Uterus (tissue), 4 donors: ENCODE data around the gene IDH3A. TPM values are rescaled to one million over a fixed set of nuclear protein-coding genes. Genes with fewer than 3 reads are reported as not detected.

Experiments
- DNase-seq, 2 donors: peaks; one replicate each; pipeline ENCODE4 v3.0.0-alpha.2; 2019 to 2020
- H3K27ac ChIP-seq, 2 donors: fragments of 200-600 bp; sonication (generic); 1 replicate in 1 of 2; 2 replicates in 1 of 2; pipeline ENCODE4 v1.5.1; 2016 to 2018
- H3K27me3 ChIP-seq, 2 donors: fragments of 200-600 bp; sonication (generic); one replicate each; pipeline ENCODE4 v1.5.1; 2018 to 2019; ENCODE audit warnings: control low read depth in 1 of 2
- H3K36me3 ChIP-seq, 2 donors: fragments of 200-600 bp; sonication (generic); one replicate each; pipeline ENCODE4 v1.5.1; 2019; ENCODE audit warnings: control low read depth in 1 of 2
- H3K4me1 ChIP-seq, 2 donors: fragments of 200-600 bp; sonication (generic); one replicate each; pipeline ENCODE4 v1.5.1; 2018 to 2019; ENCODE audit warnings: control low read depth in 1 of 2
- H3K4me3 ChIP-seq, 2 donors: fragments of 200-600 bp; sonication (generic); 1 replicate in 1 of 2; 2 replicates in 1 of 2; pipeline ENCODE4 v1.5.1; 2018 to 2019; ENCODE audit warnings: mild to moderate bottlenecking in 1 of 2
- H3K9me3 ChIP-seq, 2 donors: fragments of 200-600 bp; sonication (generic); one replicate each; pipeline ENCODE4 v1.5.1; 2019; ENCODE audit warnings: control low read depth in 1 of 2
- POLR2A ChIP-seq, 2 donors: fragments of 450-650 bp; IDR thresholded peaks; one replicate each; pipeline ENCODE4 v1.6.1; 2016; ENCODE audit warnings: antibody characterized with exemption in 2 of 2, mild to moderate bottlenecking in 1 of 2, moderate library complexity in 1 of 2
- intact Hi-C: fragments of 100-400 bp; cut with DNase I; formaldehyde crosslinking; loops from one replicate; pipeline ENCODE4 v1.15.1; 2023; ENCODE audit warnings: low total_unique reads
- total RNA-seq, 4 donors: library from RNA; depleted of rRNA in 3 of 4; stranded (reverse); fragments of >200 nt in 3 of 4; gene quantifications; one replicate each; pipeline versions ENCODE4 v1.1.0 to v1.2.4, GENCODE V29; 2014 to 2023
- TF ChIP-seq, protein P1 (sequence below), 4 experiments: fragments of 200-600 bp in 2 of 4; fragments of 450-650 bp in 2 of 4; sonication (generic) in 2 of 4; IDR thresholded peaks; one replicate each; pipeline ENCODE4 v1.5.1; 2016 to 2019; ENCODE audit warnings: antibody characterized with exemption in 4 of 4, mild to moderate bottlenecking in 2 of 4, moderate library complexity in 1 of 4
- donor health status: DM: yes; HTN: yes; CAD: no.

Gene IDH3A
- total RNA-seq, 4 donors from 2014 or later, result 60.1 to 118 (median 86.4) TPM

DNA sequence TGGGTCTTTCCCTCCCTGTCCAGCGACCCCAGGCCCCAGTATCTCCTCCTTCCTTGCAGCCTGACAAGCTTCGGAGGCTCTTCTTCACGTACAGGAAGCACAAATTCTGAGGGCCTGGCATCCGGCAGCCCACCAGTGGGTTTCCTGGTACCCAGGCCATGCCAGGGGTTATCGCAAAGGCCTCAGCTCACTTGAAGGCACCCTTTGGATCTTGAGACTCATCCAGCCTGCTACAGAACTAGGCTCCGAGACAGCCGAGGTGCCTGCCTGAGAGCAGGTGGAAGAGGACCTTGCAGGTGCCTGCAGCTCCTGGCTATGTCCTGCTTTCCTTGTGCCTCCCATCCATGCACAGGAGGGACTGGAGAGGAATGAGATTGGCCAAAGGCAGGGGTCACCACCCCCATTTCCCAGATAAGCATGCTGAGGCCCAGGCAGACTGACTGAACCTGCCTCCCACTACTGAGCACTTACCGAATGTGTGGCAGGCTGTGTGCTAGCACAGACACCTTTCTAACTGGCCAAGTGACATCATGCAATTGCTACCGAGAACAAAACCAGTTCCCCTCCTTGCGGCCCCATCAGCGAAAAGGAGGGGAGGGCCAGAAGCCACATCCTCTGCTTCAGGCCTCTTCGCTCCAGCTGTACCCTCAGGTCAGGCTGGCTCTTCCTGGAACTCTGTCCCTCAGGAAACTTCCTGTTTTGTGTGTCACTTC lies 45.6 kb upstream of the IDH3A start:
- Histone ChIP-seq H3K4me1 (no peaks in the 10 kb centered on the region), H3K27me3 (no peaks in the 10 kb centered on the region), H3K36me3 (no peaks in the 10 kb centered on the region), H3K9me3 (no peaks in the 10 kb centered on the region), H3K4me3 (no peak overlapping the region), H3K27ac (no peak overlapping the region)
- intact Hi-C loops, result no loop called here
- DNase-seq, result no peak
- no peak for TF ChIP-seq POLR2A (IDR thresholded peaks at IDR 0.05)
- TF ChIP-seq, protein P1, sequence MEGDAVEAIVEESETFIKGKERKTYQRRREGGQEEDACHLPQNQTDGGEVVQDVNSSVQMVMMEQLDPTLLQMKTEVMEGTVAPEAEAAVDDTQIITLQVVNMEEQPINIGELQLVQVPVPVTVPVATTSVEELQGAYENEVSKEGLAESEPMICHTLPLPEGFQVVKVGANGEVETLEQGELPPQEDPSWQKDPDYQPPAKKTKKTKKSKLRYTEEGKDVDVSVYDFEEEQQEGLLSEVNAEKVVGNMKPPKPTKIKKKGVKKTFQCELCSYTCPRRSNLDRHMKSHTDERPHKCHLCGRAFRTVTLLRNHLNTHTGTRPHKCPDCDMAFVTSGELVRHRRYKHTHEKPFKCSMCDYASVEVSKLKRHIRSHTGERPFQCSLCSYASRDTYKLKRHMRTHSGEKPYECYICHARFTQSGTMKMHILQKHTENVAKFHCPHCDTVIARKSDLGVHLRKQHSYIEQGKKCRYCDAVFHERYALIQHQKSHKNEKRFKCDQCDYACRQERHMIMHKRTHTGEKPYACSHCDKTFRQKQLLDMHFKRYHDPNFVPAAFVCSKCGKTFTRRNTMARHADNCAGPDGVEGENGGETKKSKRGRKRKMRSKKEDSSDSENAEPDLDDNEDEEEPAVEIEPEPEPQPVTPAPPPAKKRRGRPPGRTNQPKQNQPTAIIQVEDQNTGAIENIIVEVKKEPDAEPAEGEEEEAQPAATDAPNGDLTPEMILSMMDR (IDR thresholded peaks at IDR 0.05), result no peak

DNA sequence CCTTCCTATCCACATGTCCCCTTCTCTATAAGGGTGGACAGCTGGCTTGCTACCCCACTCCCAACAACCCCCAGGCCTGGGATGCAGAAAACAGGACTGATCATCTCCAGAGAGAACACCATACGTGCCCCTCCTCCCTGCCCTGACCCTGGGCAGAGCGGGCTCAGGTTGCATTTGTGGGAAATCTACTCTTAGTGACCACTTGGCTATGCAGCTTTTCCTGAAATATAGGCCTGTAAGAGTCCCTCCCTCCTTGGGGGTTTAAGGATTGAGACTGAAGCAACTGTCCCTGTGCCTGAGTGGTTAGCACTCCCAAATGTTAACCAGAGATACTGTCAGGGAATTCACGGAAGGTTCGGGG lies 45.1 kb upstream of the IDH3A start:
- Histone ChIP-seq H3K4me1 (no peaks in the 10 kb centered on the region), H3K27me3 (no peaks in the 10 kb centered on the region), H3K36me3 (no peaks in the 10 kb centered on the region), H3K9me3 (no peaks in the 10 kb centered on the region), H3K4me3 (no peak overlapping the region), H3K27ac (no peak overlapping the region)
- intact Hi-C loops, result no loop called here
- TF ChIP-seq, protein P1 (IDR thresholded peaks at IDR 0.05), result no peak
- no peak for TF ChIP-seq POLR2A (IDR thresholded peaks at IDR 0.05)
- DNase-seq, result no peak

DNA sequence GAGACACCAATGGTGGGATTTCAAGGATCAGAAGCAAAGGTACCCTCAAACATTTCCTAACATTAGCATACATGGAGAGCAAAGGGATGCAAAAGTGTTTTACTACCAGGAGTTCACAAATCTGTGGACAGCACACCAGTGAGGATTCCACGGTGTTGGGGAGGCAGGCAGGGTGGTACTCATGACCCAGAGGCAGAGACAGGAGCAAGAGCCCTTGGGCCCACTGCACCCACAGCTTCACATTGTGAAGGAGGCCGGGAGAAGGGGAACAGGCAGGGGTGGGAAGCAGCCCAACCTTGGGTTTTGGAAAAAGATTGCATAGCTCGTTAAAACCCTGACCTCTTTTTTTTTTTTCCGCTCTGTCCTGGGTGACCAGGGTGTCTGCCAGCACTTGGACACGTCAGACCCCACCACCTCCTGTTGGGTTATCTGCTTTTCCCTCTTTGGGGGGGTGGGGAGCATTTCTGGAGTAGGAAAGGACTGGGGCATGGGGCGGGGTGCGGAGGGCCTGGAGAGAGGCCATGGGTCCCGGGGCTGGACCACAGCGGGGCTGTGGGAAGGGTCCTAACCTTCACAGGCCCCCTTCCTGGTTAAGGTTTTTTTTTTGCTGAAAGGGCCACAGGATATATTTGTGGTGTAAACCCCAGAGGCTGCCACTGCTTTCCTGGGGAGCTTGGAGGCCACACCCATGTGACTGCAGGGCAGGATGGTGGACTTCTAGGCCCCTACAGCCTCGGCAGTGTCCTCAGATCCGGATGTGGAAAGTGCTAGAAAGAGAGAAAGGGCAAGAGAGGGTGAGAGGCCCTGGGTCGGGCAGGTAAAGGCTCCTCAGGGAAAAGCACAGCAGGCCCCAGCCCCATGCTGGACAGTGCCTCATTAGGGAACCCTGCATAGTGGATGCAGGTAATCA lies 44.3 kb upstream of the IDH3A start:
- no peak for TF ChIP-seq POLR2A (IDR thresholded peaks at IDR 0.05)
- TF ChIP-seq, protein P1 (IDR thresholded peaks at IDR 0.05), result no peak
- no peaks in the 10 kb centered on the region for H3K36me3 ChIP-seq
- H3K27me3 ChIP-seq, result no peaks in the 10 kb centered on the region
- intact Hi-C loops, result loop anchor here (5.0 kb wide), 1 partner anchor 138 kb away; no protein-coding TSS in a partner anchor
- H3K4me3 ChIP-seq, result no peak overlapping the region
- H3K9me3 ChIP-seq, result no peaks in the 10 kb centered on the region
- no peak for DNase-seq
- H3K27ac ChIP-seq, result no peak overlapping the region
- no peaks in the 10 kb centered on the region for H3K4me1 ChIP-seq

DNA sequence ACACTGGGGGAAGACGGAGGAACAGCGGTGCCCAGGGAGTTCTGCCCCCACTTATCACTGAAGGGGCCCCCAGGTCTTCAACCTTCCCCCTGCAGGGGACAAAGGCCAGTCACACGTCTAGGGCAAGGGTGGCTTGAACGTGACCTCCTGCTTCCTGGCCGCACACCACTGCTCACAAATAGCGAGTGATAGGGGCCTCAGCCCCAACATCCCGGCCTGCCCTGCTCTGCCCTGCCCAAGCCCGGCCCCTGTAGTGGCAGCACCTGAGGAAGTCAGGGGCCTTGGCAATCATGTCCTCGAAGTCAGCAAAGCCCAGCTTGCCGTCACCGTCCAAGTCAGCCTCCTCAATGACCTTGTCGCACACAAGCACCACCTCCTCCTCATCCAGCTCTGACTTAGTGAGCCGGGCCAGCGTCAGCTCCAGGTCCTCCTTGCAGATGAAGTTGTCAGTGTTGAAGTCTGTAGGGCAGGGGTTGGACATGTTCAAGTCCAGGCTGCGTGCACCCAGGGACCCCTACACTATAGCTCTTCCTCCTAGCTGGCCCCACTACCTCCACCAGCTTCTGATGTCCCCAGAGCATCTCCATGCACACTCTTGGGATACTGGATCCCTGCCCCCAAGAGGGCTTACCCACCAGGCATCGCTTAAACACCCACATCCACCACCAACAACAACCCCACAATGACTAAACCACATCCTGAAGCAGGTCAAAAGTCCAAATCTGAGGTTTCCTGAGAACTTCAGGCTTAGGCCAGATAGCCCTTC lies 43.5 kb upstream of the IDH3A start:
- Histone ChIP-seq H3K4me3 (no peak overlapping the region), H3K27ac (no peak overlapping the region), H3K27me3 (no peaks in the 10 kb centered on the region), H3K36me3 (no peaks in the 10 kb centered on the region), H3K4me1 (no peaks in the 10 kb centered on the region), H3K9me3 (no peaks in the 10 kb centered on the region)
- intact Hi-C loops, result loop anchor here (5.0 kb wide), 1 partner anchor 138 kb away; no protein-coding TSS in a partner anchor
- no peak for DNase-seq
- TF ChIP-seq, protein P1 (IDR thresholded peaks at IDR 0.05), result no peak
- TF ChIP-seq POLR2A (IDR thresholded peaks at IDR 0.05), result no peak
